GM12878 (cell line): ENCODE measurements around the gene SNX8. TPM values are rescaled to one million over a fixed set of nuclear protein-coding genes. Genes with fewer than 3 reads are reported as not detected.

Experiments
- ATAC-seq: fragments of 200-7000 bp; cut with Tn5 transposase; 3 replicates; pipeline ENCODE4 v1.9.1; 2020; ENCODE audit warnings: mild to moderate bottlenecking, moderate library complexity
- BruUV-seq: library from RNA; stranded (reverse); fragments of 400-500 nt; replicated peaks from 2 replicates; lab custom pipeline; 2021; lab: Mats Ljungman, UMichigan
- CTCF ChIA-PET: fragments of 300-600 bp; sonication (Branson Sonifier 250); formaldehyde crosslinking; extraction: SDS; loops from one replicate; lab custom pipeline; 2021; ENCODE audit warnings: inconsistent platforms; lab: Yijun Ruan, JAX
- POLR2A ChIA-PET: fragments of 350-600 bp; formaldehyde crosslinking; extraction: SDS; loops from one replicate; lab custom pipeline; 2021; ENCODE audit warnings: inconsistent platforms; lab: Charles Lee
- RAD21 ChIA-PET: fragments of 300-600 bp; sonication (Branson Sonifier 250); formaldehyde crosslinking; loops from one replicate; lab custom pipeline; 2023; ENCODE audit warnings: antibody characterized with exemption; ENCODE audit not compliant: unreplicated experiment; lab: Charles Lee
- SMC1A ChIA-PET: fragments of 300-600 bp; sonication (Branson Sonifier 250); formaldehyde crosslinking; loops from one replicate; lab custom pipeline; 2023; ENCODE audit not compliant: unreplicated experiment, uncharacterized antibody; lab: Charles Lee
- DNase-seq: peaks from one replicate; pipeline ENCODE4 v3.0.0-alpha.2; 2011; ENCODE audit warnings: low read depth, low spot score
- FAIRE-seq: peaks from 3 replicates; lab custom pipeline; 2011; peaks lifted over from hg19 to GRCh38; lab: Jason Lieb, UNC
- H2AFZ ChIP-seq: 2 replicates; pipeline ENCODE4 v1.6.0; 2011; ENCODE audit warnings: low read depth, low read length, control low read depth; ENCODE audit not compliant: control insufficient read depth
- H3K27ac ChIP-seq: 2 replicates; pipeline ENCODE4 v1.5.1; 2011; ENCODE audit warnings: control low read depth; ENCODE audit not compliant: control insufficient read depth, insufficient read depth
- H3K27me3 ChIP-seq, 2 experiments: replicated peaks in 1 of 2; 2 replicates each; pipeline versions ENCODE4 v1.6.0 to v1.6.1; 2011; ENCODE audit warnings: low read length in 1 of 2; ENCODE audit not compliant: control insufficient read depth in 2 of 2, insufficient read depth in 2 of 2
- H3K36me3 ChIP-seq, 2 experiments: 2 replicates each; pipeline ENCODE4 v1.5.1; 2011; ENCODE audit warnings: low read length in 1 of 2; ENCODE audit not compliant: control insufficient read depth in 2 of 2, insufficient read depth in 2 of 2
- H3K4me1 ChIP-seq: 2 replicates; pipeline ENCODE4 v1.6.1; 2011; ENCODE audit warnings: mild to moderate bottlenecking, low read length, moderate library complexity, mixed read lengths; ENCODE audit not compliant: control insufficient read depth, insufficient read depth
- H3K4me2 ChIP-seq: 2 replicates; pipeline ENCODE4 v1.6.0; 2011; ENCODE audit warnings: control low read depth; ENCODE audit not compliant: control insufficient read depth, insufficient read depth
- H3K4me3 ChIP-seq: fragments of 200-600 bp; sonication (generic); 2 replicates; pipeline ENCODE4 v1.5.1; 2016
- H3K79me2 ChIP-seq: 2 replicates; pipeline ENCODE4 v1.6.0; 2011; ENCODE audit warnings: low read length; ENCODE audit not compliant: control insufficient read depth, insufficient read depth
- H3K9ac ChIP-seq: 2 replicates; pipeline ENCODE4 v1.8.0; 2011; ENCODE audit warnings: low read length, control low read depth, mixed read lengths; ENCODE audit not compliant: control insufficient read depth, insufficient read depth
- H3K9me3 ChIP-seq: replicated peaks from 3 replicates; pipeline ENCODE4 v1.5.1; 2011; ENCODE audit warnings: mild to moderate bottlenecking, low read length; ENCODE audit not compliant: control insufficient read depth, insufficient read depth
- H4K20me1 ChIP-seq: 2 replicates; pipeline ENCODE4 v1.6.0; 2011; ENCODE audit not compliant: control insufficient read depth, insufficient read depth
- ATF7 ChIP-seq: fragments of 450-650 bp; IDR thresholded peaks from 2 replicates; pipeline ENCODE4 v1.6.1; 2016; ENCODE audit warnings: low read depth, mild to moderate bottlenecking
- BACH1 ChIP-seq: fragments of 450-650 bp; IDR thresholded peaks from 2 replicates; pipeline ENCODE4 v1.6.1; 2017; ENCODE audit warnings: mild to moderate bottlenecking, borderline replicate concordance
- CUX1 ChIP-seq: IDR thresholded peaks from 2 replicates; pipeline ENCODE4 v1.6.1; 2012; ENCODE audit warnings: improper control_type of control experiment, low read depth, low read length; ENCODE audit not compliant: insufficient replicate concordance
- EED ChIP-seq: sonication (generic); IDR thresholded peaks from 2 replicates; pipeline ENCODE4 v1.6.1; 2016; ENCODE audit warnings: antibody characterized with exemption, low read depth
- ELK1 ChIP-seq: IDR thresholded peaks from 2 replicates; pipeline ENCODE4 v1.6.1; 2012; ENCODE audit warnings: low read depth, low read length, improper control_type of control experiment
- GABPA ChIP-seq: IDR thresholded peaks from 2 replicates; pipeline ENCODE4 v1.6.1; 2014; ENCODE audit warnings: antibody characterized with exemption, low read depth, mild to moderate bottlenecking, inconsistent platforms
- HDAC2 ChIP-seq: fragments of 200-600 bp; sonication (generic); IDR thresholded peaks from 2 replicates; pipeline ENCODE4 v1.6.1; 2017
- HDAC6 ChIP-seq: fragments of 200-600 bp; sonication (generic); IDR thresholded peaks from one replicate; pipeline ENCODE4 v1.8.0; 2017; ENCODE audit warnings: antibody characterized with exemption; ENCODE audit not compliant: unreplicated experiment
- JUND ChIP-seq: IDR thresholded peaks from 2 replicates; pipeline ENCODE4 v1.6.1; 2012; ENCODE audit warnings: low read depth, mild to moderate bottlenecking, low read length, improper control_type of control experiment, moderate library complexity
- MAX ChIP-seq: IDR thresholded peaks from 2 replicates; pipeline ENCODE4 v1.6.1; 2012; ENCODE audit warnings: low read depth, low read length, improper control_type of control experiment
- MEF2B ChIP-seq: fragments of 450-650 bp; IDR thresholded peaks from 2 replicates; pipeline ENCODE4 v1.6.1; 2018; ENCODE audit warnings: mild to moderate bottlenecking, moderate library complexity; ENCODE audit not compliant: partially characterized antibody, poor library complexity, severe bottlenecking
- MTA3 ChIP-seq: IDR thresholded peaks from 2 replicates; pipeline ENCODE4 v1.6.1; 2012; ENCODE audit warnings: low read length, inconsistent platforms, borderline replicate concordance
- NR2C1 ChIP-seq: fragments of 450-650 bp; IDR thresholded peaks from 2 replicates; pipeline ENCODE4 v1.6.1; 2017; ENCODE audit warnings: antibody characterized with exemption, mild to moderate bottlenecking, moderate library complexity
- NR2C2 ChIP-seq: IDR thresholded peaks from 2 replicates; pipeline ENCODE4 v1.6.1; 2011; ENCODE audit warnings: borderline replicate concordance, low read depth; ENCODE audit not compliant: control insufficient read depth, insufficient read length
- WGBS: methylation state at CpG from one replicate; pipeline ENCODE4 v1.1.6; 2016; ENCODE audit warnings: low lambda C conversion rate; ENCODE audit not compliant: insufficient replicate concordance, insufficient coverage; ENCODE audit errors: missing lambda C conversion rate; 5-methylcytosine and 5-hydroxymethylcytosine counted together
- in situ Hi-C: fragments of 300-500 bp; cut with MboI; formaldehyde crosslinking; loops from 9 replicates; pipeline ENCODE4 v1.14.3; 2018; ENCODE audit warnings: mixed read lengths
- intact Hi-C: fragments of 100-400 bp; cut with micrococcal nuclease; formaldehyde crosslinking; loops from one replicate; pipeline ENCODE4 v1.14.2; 2022; ENCODE audit not compliant: unreplicated experiment
- polyA plus RNA-seq, 11 experiments: library from polyadenylated mRNA; depleted of rRNA in 4 of 11; unstranded in 6 of 11; stranded (reverse) in 5 of 11; fragments of >200 nt; fragmentation: Nextera tagmentation in 4 of 11; fragmentation: Illumina TruSeq in 1 of 11; extraction: Ambion mirVana in 4 of 11; extraction: Trizol in 1 of 11; gene quantifications; 1 replicate in 1 of 11; 2 replicates in 10 of 11; pipeline versions ENCODE4 v1.2.1 to v1.2.3, GENCODE V29; 2011 to 2016; ENCODE audit warnings: inconsistent platforms in 2 of 11, missing spikeins in 2 of 11, low read depth in 1 of 11
- total RNA-seq, 4 experiments: library from RNA; depleted of rRNA in 3 of 4; stranded (reverse); fragments of >200 nt in 3 of 4; fragmentation: Illumina TruSeq in 1 of 4; extraction: Trizol in 1 of 4; gene quantifications; 2 replicates each; pipeline versions ENCODE4 v1.2.1 to v1.2.3, GENCODE V29; 2013 to 2021

SNX8 gene
- total and polyA plus RNA-seq, 10 of the 15 experiments (the other 5 are each of a cell fraction or from before 2014, with no cell fraction given): 6.4 to 210 (median 97.6) TPM

GRCh38 chr7:2354186-2354938 is 40.1 kb upstream of the SNX8 start, which contains the start of gene EIF3B:
Gene EIF3B (plus strand): TSS chr7:2354827. CDS start chr7:2354922, 95 bp downstream.
- Histone ChIP-seq H2AFZ (peak within 1 kb of the TSS; percentile 100), H3K4me2 (peak within 1 kb of the TSS; percentile 83), H3K79me2 (peaks cover 59% of the 10 kb centered on the region), H3K4me3 (peak within 1 kb of the TSS; percentile 93), H3K27me3 (no peaks in the 10 kb centered on the region), H4K20me1 (peaks cover 3% of the 10 kb centered on the region; the same call in 1 of the 2 replicates), H3K9ac (peak within 1 kb of the TSS; percentile 97), H3K27ac (peak within 1 kb of the TSS; percentile 99), H3K36me3 (peaks cover 2 to 8% of the 10 kb centered on the region in 2 experiments; a peak in 2 of 4 replicates), H3K4me1 (peaks cover 12% of the 10 kb centered on the region), H3K9me3 (no peaks in the 10 kb centered on the region)
- SMC1A ChIA-PET: interaction anchor here (0.8 to 1.5 kb wide), 4 partner anchors 109 to 117 kb away, joined by 3 to 4 read pairs (median 3); partner anchors contain the start of genes MRM2 and NUDT1
- BruUV-seq: no TSS peak
- in situ Hi-C loops (loop anchor here (5.0 kb wide), 1 partner anchor 782 kb away; the partner anchor contains the start of gene PSMG3), intact Hi-C loops (loop anchor here (2.0 kb wide), 2 partner anchors 40 to 52 kb away; partner anchors contain the start of gene SNX8)
- DNase-seq: peak; percentile 89
- ATAC-seq: peak; percentile 91
- POLR2A ChIA-PET: interaction anchor here (0.6 to 1.3 kb wide), 8 partner anchors 42 to 117 kb away, joined by 3 to 8 read pairs (median 4); partner anchors contain the start of genes MRM2 and NUDT1
- peak; percentile 90 for FAIRE-seq
- RAD21 ChIA-PET: interaction anchor here (0.8 to 3.5 kb wide), 7 partner anchors 49 to 255 kb away, joined by 3 to 28 read pairs (median 3); partner anchors contain the start of genes CHST12, MRM2 and NUDT1
- CTCF ChIA-PET: interaction anchor here (0.8 to 1.5 kb wide), 4 partner anchors 20 to 114 kb away, joined by 3 to 6 read pairs (median 3); no protein-coding TSS in a partner anchor
- WGBS: under 1% methylated on average over 55 of the region's 55 CpGs
- TF ChIP-seq MEF2B (no peak), BACH1 (no peak; the same call in 1 of the 2 replicates), CUX1 (no peak), GABPA (no peak), MAX (peak; percentile 97), MTA3 (no peak), HDAC2 (no peak), ATF7 (peak; percentile 100), JUND (peak; percentile 97), EED (no peak), NR2C2 (no peak), HDAC6 (no peak), ELK1 (peak; percentile 52), NR2C1 (peak; percentile 38; the same call in 1 of the 2 replicates)
